T47D (cell line): ENCODE results near the gene PTPRD.

Source experiments
- DNase-seq, 2 experiments: peaks; one replicate each; pipeline versions ENCODE4 v3.0.0 to v3.0.0-alpha.2; 2011 to 2012; ENCODE audit warnings: low read depth in 1 of 2, low spot score in 1 of 2
- JUND ChIP-seq: IDR thresholded peaks from 2 replicates; pipeline ENCODE4 v1.6.1; 2012; ENCODE audit warnings: low read depth
- in situ Hi-C: cut with HindIII; loops from 2 replicates; pipeline ENCODE4 v1.10.0; 2016; ENCODE audit warnings: low sequenced_read_pairs, low pct_unique_long_range_greater_than_20kb

The PTPRD gene

GRCh38 chr9:8408575-8409190, 2204.1 kb downstream of the PTPRD start:
- in situ Hi-C loops = no loop called here
- no peak for TF ChIP-seq JUND
- DNase-seq = no peak

- DNase-seq = no peak
- in situ Hi-C loops = no loop called here
- no peak for TF ChIP-seq JUND
Measured at GRCh38 chr9:8401961-8402705, 2210.7 kb downstream of the PTPRD start.

GRCh38 chr9:8400378-8400777, 2212.4 kb downstream of the PTPRD start:
- TF ChIP-seq JUND = no peak
- in situ Hi-C loops = no loop called here

GRCh38 chr9:8395022-8395421, 2217.8 kb downstream of the PTPRD start:
- no peak for DNase-seq
- in situ Hi-C loops = no loop called here
- TF ChIP-seq JUND = no peak

More at GRCh38 chr9:8400378-8400777, 2212.4 kb downstream of the PTPRD start:
- DNase-seq = no peak

- in situ Hi-C loops = no loop called here
- no peak for DNase-seq
Measured at GRCh38 chr9:8394341-8394740, 2218.5 kb downstream of the PTPRD start.

GRCh38 chr9:8392866-8393265, 2219.9 kb downstream of the PTPRD start:
- no peak for DNase-seq
- in situ Hi-C loops = no loop called here
- no peak for TF ChIP-seq JUND

More at GRCh38 chr9:8394341-8394740, 2218.5 kb downstream of the PTPRD start:
- TF ChIP-seq JUND = no peak

GRCh38 chr9:8391566-8391965, 2221.2 kb downstream of the PTPRD start:
- no peak for TF ChIP-seq JUND
- no peak for DNase-seq
- in situ Hi-C loops = no loop called here

GRCh38 chr9:8391132-8391531, 2221.7 kb downstream of the PTPRD start:
- in situ Hi-C loops = no loop called here
- DNase-seq = no peak
- no peak for TF ChIP-seq JUND

GRCh38 chr9:8390571-8390970, 2222.2 kb downstream of the PTPRD start:
- no peak for DNase-seq
- in situ Hi-C loops = no loop called here
- TF ChIP-seq JUND = no peak

GRCh38 chr9:8389531-8389930, 2223.3 kb downstream of the PTPRD start:
- TF ChIP-seq JUND = no peak
- DNase-seq = no peak
- in situ Hi-C loops = no loop called here

- no peak for DNase-seq
- in situ Hi-C loops = no loop called here
- TF ChIP-seq JUND = no peak
Measured at GRCh38 chr9:8388132-8388531, 2224.7 kb downstream of the PTPRD start.

- no peak for DNase-seq
- no peak for TF ChIP-seq JUND
- in situ Hi-C loops = no loop called here
Measured at GRCh38 chr9:8384091-8384490, 2228.7 kb downstream of the PTPRD start.

- TF ChIP-seq JUND = no peak
- no peak for DNase-seq
- in situ Hi-C loops = no loop called here
Measured at GRCh38 chr9:8382777-8383527, 2229.8 kb downstream of the PTPRD start.
